ENCODE measurements around the gene ZNF845. TPM values are rescaled to one million over a fixed set of nuclear protein-coding genes. Genes with fewer than 3 reads are reported as not detected.
A peak's percentile ranks its signal among the peaks of the same experiment; 100 is the strongest.
"Not testable (repeated sequence)": the region's sequence is repeated elsewhere in the genome, so short reads cannot be mapped to it uniquely, and the experiment has no call there.

The ZNF845 gene
- total and polyA plus RNA-seq, 10 donors: 2.0 to 10.5 (median 8.1) TPM

DNA sequence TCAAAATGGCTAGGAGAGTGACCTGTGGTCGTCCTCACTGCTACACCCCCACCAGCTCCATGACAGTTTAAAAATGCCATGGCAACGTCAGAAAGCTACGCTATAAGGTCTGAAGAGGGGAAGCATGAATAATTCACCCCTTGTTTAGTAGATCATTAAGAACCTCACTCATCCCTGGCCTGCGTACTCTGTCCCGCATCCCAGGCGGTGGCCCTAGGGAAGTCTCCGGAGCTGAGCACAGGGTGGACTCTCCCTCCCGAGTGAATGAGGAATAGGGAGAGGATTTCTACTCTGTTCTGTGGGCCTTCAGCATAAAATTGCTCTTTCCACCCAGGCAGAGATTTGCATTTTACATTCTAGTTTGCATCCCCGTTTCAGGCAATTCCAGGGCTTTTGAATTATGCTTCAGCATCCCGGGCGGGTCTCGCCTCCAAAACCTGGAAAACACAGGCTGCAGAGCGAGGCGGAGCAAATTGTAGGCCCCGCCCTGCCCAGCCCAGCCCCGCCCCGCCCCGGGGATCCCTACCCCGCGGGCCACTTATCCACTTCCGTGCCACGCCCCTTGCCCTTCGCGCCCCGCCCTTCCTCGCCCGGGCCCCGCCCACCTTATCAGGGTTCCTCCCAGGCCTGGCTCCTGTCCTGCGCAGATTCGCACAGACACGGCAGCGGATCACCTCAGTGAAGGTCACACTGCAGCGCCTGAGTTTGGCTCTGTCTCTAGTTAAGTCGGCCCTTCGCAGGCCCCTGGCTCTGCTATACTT is 24.5 kb downstream of the ZNF845 start:
- Histone ChIP-seq H3K9me3 (peaks cover 27 to 73% (median 69%) of the 10 kb centered on the region in 8 donors), H3K27ac (no peak overlapping the region), H3K4me1 (no peaks in the 10 kb centered on the region), H3K27me3 (replicated peaks in 1 of 7) (no peaks in the 10 kb centered on the region), H3K36me3 (peaks cover 0 to 9% (median 0%) of the 10 kb centered on the region in 6 donors), H3K4me3 (peak overlapping the region in 1 of 8 donors; percentile 11)
- no peak for DNase-seq
- no peak for TF ChIP-seq POLR2A (IDR thresholded peaks at IDR 0.05)
- no peak for TF ChIP-seq POLR2AphosphoS5 (IDR thresholded peaks at IDR 0.05)
- TF ChIP-seq, protein P1, sequence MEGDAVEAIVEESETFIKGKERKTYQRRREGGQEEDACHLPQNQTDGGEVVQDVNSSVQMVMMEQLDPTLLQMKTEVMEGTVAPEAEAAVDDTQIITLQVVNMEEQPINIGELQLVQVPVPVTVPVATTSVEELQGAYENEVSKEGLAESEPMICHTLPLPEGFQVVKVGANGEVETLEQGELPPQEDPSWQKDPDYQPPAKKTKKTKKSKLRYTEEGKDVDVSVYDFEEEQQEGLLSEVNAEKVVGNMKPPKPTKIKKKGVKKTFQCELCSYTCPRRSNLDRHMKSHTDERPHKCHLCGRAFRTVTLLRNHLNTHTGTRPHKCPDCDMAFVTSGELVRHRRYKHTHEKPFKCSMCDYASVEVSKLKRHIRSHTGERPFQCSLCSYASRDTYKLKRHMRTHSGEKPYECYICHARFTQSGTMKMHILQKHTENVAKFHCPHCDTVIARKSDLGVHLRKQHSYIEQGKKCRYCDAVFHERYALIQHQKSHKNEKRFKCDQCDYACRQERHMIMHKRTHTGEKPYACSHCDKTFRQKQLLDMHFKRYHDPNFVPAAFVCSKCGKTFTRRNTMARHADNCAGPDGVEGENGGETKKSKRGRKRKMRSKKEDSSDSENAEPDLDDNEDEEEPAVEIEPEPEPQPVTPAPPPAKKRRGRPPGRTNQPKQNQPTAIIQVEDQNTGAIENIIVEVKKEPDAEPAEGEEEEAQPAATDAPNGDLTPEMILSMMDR (IDR thresholded peaks at IDR 0.05 in 8 of 11, conservative IDR thresholded peaks at IDR 0.05 in 3 of 11): no peak
- WGBS, 5 donors: 61 to 74% (median 67%) methylated on average over 31 to 35 of the region's 35 CpGs
- intact Hi-C loops (cut with DNase I; ENCODE audit: low total_unique reads): no loop called here

DNA sequence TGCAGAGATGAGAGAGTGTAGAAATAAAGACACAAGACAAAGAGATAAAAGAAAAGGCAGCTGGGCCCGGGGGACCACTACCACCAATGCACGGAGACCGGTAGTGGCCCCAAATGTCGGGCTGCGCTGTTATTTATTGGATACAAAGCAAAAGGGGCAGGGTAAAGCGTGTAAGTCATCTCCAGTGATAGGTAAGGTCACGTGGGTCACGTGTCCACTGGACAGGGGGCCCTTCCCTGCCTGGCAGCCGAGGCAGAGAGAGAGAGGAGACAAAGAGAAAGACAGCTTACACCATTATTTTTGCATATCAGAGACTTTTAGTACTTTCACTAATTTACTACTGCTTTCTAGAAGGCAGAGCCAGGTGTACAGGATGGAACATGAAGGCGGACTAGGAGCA is 26.5 kb downstream of the ZNF845 start:
- not testable (repeated sequence) for H3K4me1 ChIP-seq

DNA sequence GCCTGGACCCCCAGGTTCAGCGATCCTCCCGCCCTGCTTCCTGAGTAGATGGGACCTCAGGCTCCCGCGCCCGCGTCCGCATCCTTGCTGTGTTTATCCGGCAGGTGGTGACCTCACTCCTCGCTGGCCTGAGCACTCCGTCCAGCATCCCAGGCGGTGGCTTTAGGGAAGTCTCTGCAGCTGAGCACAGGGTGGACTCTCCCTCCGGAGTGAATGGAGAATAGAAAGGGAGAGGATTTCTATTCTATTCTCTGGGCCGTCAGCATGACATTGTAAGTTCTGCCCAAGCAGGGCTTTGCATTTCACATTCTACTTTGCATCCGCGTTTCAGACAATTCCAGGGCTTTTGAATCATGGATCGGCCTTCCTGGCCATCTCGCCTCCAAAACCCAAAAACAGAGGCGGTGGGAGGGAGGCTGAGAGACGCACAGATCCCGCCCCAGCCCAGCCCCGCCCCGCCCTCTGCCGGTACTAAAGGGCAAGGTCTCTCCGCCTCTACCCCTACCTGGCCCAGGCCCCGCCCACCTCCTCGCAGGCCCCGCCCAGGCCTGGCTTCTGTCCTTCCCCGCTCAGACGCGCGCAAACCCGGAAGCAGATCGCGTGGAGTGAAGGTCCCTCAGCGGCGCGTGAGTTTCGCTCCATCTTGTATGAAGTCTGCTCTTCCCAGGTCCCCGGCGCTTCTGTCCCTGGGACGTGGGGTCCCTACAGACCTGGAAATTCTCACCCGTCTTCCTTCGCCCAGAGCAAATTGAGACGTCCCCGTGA is 31.8 kb downstream of the ZNF845 start, which contains the start of gene ZNF525:
TSS of gene ZNF525 (plus strand) at position 572 of the 765 bp plus-strand sequence. CDS start 6,577 bp downstream, outside the sequence.
- 0 to 8% (median 1%) methylated on average over 31 to 45 of the region's 45 CpGs for WGBS, 5 donors

More for the DNA sequence above, 26.5 kb downstream of the ZNF845 start:
- not testable (repeated sequence) for H3K27me3 ChIP-seq (replicated peaks in 1 of 7); H3K36me3 ChIP-seq; H3K27ac ChIP-seq; DNase-seq; H3K4me3 ChIP-seq
- peaks cover 15 to 55% (median 49%) of the 10 kb centered on the region in 8 donors for H3K9me3 ChIP-seq
- intact Hi-C loops (cut with DNase I; ENCODE audit: low total_unique reads): loop anchor here (10.0 kb wide), 1 partner anchor 165 kb away; the partner anchor contains the start of gene ZNF665
- WGBS, 5 donors: 86 to 95% (median 90%) methylated on average over 5 to 10 of the region's 10 CpGs

More for the DNA sequence above, 31.8 kb downstream of the ZNF845 start, which contains the start of gene ZNF525:
- TF ChIP-seq POLR2A (IDR thresholded peaks at IDR 0.05) (no peak), POLR2AphosphoS5 (IDR thresholded peaks at IDR 0.05) (peak; percentile 91 to 93 (median 93))
- TF ChIP-seq, protein P1 (IDR thresholded peaks at IDR 0.05 in 8 of 11, conservative IDR thresholded peaks at IDR 0.05 in 3 of 11): peak in 9 of 11 experiments; percentile 8 to 80 (median 62)
- H3K9me3 ChIP-seq: peaks cover 0 to 14% (median 0%) of the 10 kb centered on the region in 8 donors
- H3K36me3 ChIP-seq: peaks cover 0 to 4% (median 0%) of the 10 kb centered on the region in 6 donors
- H3K4me3 ChIP-seq: peak within 1 kb of the TSS; percentile 48 to 90 (median 68)
- intact Hi-C loops (cut with DNase I; ENCODE audit: low total_unique reads): loop anchor here (10.0 kb wide), 1 partner anchor 171 kb away; the partner anchor contains the start of gene ZNF665
- no peaks in the 10 kb centered on the region for H3K27me3 ChIP-seq (replicated peaks in 1 of 7)
- peaks cover 0 to 20% (median 14%) of the 10 kb centered on the region in 6 donors for H3K4me1 ChIP-seq
- H3K27ac ChIP-seq: peak within 1 kb of the TSS; percentile 30 to 88 (median 79)
- peak; percentile 99 for DNase-seq
